GM21367 (cell line): Measurements from ENCODE around the gene SLC13A1.

Experiments used
- ATAC-seq: cut with Tn5 transposase; IDR thresholded peaks from one replicate; pipeline ENCODE4 v1.9.1; 2021; ENCODE audit not compliant: unreplicated experiment

Gene SLC13A1

DNA sequence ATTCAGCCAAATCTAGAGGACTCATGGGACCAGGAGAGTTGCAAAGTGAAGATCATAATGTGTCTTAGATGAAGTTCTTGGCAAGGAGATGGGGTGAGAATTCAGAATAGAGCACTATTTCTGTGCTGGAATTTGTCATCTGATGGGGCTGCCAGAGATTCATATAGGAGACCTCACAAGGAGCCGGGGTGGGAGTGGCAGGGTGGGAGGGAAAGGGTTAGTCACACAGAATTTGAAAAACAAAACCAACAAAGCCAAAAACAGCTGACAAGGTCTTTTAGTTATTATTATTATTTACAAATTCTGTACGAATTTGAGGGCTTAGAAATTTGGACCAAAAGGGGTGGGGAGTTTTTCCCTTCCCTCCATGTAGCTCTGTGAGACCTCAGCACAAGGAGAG is 1.7 kb downstream of the SLC13A1 start:
- ATAC-seq = no peak

DNA sequence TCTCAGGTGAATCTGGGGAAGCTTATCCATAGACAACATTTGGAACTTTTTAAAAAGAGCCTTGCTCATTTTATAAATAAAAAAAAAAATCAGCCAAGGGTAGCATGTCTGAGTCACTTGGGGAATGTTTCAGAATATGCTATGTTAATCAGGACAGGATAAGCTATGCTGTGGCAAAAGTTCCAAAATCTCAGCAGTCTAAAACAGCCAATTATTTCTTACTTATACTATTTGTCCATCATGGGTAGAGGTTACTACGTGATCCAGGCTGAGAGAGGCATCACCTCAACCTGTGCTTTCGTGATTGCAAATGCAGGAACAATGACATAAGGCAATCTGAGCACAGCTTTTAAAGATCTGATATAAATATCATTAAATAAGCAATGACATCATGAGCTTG is 6.5 kb downstream of the SLC13A1 start:
- no peak for ATAC-seq

DNA sequence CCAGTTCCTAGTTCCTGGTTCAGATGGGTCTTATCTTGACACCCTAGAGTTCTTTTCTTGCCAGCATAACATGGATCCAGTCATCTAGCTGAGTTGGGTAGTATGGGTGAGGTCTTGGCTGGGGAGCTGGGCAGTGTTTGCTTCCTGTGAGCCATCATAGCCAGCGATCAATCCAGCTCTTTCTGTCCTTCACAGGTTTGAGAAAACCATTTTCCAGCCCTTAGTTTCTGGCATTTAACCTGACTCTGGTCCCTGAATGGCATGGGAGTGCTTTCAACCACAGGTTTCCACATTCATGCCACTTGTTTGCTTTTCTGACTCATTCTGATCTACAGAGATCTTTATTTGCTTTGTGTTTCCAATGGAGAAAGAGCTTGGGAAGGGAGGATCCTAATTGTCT is 8.6 kb downstream of the SLC13A1 start:
- ATAC-seq = no peak

DNA sequence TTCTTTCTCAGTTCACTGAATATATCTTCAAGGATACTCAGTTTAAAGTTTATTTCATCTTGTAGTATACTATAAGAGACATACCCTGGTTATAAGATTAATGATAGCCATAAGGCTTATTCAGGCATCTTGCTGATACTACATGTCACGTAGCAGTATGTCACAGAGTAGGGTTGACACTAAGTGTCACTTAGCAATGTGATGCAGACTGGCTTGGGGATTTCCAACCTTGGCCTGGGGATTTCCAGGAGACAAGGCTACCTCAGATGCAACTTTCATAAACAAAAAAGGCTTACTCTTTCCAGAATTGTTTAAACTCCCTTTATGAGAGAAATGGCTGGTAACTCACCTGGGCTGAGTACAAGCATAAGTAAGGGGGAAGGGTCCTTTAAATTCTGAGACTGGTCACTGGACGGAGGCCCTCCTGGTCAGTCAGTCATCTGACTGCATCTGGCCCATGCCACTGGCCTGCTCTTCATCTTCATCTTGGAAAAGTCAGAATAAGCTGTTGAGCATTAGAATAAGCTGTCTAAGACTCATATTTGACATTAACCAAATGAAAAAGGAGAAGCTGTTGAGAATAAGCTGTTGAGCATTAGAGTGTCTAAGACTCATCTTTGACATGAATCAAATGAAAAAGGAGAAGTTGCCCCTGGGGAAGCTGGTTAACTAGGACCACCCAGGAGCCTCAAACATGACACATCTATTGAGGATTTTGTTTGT is 9.5 kb downstream of the SLC13A1 start:
- peak; percentile 92 for ATAC-seq

DNA sequence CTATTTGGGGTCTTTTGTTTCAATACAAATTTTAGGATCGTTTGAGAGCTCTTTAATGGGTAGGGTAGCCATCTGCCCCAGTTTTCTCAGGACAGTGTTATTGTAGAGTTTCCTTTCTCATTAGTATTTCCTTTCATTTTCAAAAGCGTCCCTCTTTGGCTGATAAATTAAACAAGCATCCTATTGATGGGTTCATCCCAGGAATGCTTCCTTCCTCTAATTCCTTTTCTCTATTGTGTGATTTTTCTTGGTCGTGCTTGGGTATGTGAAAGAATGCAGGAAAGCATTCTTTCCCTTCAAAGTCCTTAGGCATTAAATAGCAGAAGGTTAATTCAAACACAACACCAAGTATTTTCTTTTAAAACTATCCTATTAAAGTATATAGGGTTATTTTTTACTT is 14.0 kb downstream of the SLC13A1 start:
- no peak for ATAC-seq

DNA sequence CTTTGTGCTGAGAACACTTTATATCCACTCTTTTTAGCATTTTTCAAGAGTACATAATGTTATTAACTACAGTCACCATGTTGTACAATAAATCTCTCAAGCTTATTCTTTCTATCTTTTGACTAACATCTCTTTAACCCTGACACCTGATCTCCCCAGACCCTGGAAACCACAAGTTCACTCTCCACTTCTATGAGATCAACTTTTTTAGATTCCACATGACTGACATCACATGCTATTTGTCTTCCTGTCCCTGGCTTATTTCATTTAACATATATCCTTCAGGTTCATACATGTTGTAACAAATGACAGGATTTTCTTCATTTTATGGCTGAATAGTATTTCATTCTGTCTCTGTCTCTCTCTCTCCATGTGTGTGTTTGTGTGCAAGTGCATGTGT is 15.5 kb downstream of the SLC13A1 start:
- no peak for ATAC-seq

DNA sequence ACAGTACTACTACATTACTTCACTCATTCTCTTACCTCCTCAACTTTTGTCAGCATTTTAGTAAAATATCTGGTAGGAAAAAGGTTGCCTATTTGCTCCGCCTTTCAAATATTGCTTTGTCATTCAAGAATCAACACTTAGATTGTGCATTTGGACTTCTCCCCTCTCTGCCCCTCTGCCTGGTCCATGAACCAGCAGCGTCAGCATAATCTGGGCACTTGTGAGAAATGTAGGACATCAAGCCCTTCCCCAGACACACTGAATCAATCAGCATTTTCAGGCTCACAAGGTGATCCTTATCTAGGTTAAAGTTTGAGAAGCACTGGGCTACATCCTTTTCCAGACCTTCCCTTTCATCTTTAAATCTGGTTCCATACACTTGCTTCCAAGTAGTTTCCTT is 16.3 kb downstream of the SLC13A1 start:
- ATAC-seq = no peak

DNA sequence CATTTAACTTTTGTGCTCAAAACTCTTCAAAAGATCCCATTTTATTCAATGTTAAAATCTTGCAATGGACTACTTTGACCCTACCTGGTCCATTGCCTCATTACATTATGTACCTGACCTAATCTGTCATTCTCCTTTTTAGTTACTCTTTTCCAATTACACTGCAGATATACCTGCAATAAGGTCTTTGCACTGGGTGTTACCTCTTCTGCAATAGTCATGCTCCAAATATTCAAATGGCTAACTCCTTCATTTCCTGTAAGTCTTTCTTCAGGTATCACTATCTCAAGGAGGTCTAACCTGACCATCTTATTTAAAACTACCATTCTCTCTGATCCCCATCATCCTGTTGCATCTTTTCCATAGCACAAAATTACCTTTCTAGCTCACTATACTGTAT is 22.3 kb downstream of the SLC13A1 start:
- no peak for ATAC-seq

DNA sequence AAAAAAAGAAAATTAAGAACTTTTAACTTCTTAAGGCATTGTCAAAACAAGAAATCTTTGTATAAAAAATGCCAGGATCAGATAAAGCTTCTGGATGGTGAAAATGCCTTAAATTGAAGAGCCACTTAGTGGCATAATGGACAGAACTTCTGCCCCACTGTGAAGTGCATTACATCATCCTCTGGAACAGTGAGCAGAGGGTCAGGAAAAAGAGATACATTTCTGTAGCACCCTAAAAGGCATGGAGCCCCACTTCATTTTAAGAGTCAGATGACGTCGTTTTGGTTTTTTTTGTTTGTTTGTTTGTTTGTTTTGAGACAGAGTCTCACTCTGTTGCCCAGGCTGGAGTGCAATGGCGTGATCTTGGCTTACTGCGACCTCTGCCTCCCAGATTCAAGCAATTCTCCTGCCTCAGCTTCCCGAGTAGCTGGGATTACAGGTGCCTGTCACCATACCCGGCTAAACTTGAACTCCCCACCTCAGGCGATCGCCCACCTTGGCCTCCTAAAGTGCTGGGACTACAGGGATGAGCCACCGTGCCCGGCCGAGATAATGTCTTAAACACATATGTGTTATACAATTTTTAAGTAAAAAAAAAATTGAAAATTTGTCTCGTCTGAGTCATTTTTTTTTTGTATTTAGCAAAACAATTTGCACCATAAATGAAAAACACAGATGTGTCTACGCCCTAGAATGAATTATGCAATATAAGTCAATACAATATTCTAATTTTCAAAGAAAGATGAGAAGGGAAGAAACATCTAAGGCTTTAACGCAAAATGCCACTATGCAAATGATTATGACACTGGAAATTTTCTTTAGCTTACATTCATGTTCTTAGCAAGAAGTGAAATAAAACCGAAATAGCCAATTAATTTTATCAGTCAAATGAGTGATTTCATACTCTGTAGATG is 29.2 kb downstream of the SLC13A1 start:
- ATAC-seq = no peak

DNA sequence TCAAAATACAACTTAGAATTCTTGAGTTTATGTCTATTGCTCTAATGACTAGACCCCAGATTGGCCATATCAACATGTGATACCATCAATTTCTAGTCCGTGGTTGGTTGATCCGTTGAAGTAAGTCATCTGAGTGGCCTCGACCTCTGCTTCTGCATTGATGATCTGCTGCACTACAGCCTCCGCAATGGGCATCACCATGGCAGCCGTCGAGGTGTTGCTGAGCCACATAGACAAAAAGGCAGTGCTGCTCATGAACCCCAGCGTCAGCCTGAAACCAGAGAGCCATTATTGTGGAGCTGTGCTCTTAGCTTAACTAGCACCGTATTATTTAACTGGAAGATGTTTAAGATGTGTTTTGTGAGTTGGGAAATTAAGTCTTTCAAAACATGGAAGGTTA is 30.7 kb downstream of the SLC13A1 start:
- ATAC-seq = no peak

DNA sequence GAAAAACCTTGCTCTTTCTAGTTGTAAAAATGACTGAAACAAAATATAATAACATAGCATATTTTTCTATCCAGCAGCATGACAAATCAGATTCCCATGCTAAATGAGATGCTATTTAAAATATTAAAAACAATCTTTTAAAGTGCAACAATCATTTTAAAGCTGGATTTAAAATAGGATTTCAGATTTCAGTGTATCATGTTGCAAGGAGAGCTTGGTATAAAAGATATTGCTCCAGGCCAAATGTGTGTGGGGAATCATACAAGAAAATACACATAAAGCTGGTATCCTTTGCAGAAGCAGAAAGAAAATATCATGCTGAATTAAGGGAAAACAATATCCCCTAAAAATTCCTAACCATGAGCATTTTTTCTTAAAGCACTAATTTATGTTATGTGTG is 42.2 kb downstream of the SLC13A1 start:
- no peak for ATAC-seq

DNA sequence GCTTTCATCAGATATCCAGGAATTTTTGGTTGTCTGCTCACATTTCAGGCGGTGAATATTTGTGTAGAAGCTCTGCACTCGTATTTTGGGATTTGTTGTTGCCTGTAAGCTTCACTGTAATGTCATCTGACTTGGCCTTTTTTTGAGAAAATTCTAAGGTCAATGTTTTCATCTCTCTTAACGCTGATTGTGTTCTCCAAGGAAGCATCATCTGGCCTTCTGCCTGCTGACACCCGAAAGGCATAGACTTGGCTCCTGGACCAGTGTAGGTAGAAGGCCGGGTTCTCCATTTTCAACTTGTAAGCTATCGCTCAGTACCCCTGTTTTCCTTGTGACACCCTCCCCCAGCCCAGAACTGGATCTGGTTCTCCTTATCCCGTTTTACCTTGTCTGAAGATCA is 44.2 kb downstream of the SLC13A1 start:
- no peak for ATAC-seq

DNA sequence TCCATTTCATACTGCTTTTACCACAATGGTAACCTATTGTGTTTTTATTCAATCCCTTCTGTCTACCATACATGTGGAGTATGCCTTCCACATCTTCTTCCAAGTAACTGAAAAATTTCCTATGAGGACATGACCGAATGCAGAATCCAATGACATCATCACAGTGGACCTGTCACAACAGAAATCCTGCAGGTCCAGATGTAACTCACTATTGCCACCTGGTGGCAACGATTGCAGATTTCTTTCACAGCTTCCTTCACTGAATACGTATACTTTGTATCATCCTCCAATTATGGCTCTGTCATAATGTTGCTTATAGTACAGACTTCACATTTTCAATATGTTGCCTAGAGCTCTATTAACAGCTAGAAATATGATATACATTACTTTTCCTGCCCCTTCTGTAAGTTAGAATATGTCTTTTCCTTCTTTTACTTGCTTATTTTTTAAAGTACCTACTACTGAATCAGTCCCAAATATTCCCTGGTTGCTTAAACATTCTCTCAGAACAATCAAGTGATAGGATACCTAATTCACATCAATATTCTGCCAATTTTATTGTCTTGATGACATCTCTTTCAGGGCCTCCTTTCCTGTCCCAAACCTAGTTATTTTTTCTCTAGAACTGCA is 45.4 kb downstream of the SLC13A1 start:
- peak; percentile 99 for ATAC-seq

DNA sequence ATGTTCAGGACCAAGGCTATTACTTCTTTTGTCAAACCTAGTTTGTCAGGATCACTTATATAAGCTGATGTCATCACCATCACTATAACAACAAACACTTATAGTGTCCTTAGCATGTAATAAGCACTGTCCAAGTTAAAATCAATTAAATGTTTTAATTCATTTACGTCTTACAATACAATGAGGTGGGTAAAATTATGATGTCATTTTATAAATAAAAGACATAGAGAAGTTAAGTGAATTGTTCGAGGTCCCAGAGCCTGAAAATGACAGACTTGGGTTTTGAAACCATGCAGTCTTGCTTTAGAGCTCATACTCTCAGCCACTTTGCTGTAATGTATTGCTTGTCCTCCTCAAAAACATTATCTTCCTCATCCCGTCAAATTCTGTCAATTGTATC is 48.3 kb downstream of the SLC13A1 start:
- ATAC-seq = no peak

DNA sequence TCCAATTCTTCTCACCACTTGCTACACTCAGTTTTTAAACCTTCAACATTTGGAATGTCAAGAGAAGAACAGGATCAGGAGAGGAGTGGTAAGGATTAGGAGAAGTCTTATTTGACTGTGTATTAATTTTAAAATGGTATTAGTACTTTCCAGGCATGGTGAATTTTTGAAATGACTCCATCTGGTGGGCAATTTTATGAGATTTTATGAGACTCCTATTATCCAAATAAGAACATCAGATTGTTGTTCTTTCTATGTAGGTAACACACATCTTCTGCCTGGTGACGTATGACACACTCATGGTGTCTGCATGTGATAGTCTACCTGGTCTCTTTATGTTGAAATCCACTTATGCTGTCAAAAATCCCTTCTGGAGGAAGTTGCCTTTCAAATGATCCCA is 51.0 kb downstream of the SLC13A1 start:
- no peak for ATAC-seq

DNA sequence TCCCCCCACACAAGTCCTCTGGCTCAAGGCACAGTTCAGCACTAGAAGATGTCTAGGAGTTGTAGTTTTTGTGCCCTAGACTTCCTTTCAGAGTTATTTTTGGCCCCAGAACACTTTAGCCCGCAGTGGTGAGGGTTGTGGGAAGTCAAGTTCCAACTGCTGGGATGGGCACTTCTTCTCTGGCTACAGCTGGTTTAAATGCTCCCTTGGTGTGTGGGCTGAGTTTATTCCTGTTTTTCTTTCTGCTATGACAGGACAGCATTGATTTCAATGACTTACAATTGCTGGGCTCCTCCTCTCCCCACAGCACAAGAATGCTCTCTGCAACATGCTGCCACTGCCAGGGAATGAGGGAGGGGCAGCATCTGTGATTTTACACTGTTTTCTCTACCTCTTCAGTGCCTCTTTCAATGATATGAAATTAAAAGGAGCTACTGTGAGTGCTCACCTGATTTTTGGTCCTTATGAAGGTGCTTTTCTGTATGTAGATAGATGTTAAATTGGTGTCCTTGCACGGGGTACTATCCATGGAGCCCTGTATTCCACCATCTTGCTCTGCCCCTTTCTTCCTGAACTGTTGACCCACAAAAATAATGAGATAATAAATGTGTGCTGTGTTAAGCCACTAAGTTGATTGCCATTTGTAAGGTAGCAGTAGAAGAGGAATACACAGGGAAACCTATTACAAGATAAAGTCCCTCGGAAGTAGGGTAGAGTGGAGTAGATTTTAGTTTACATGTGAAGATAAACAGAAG is 56.3 kb downstream of the SLC13A1 start:
- no peak for ATAC-seq

DNA sequence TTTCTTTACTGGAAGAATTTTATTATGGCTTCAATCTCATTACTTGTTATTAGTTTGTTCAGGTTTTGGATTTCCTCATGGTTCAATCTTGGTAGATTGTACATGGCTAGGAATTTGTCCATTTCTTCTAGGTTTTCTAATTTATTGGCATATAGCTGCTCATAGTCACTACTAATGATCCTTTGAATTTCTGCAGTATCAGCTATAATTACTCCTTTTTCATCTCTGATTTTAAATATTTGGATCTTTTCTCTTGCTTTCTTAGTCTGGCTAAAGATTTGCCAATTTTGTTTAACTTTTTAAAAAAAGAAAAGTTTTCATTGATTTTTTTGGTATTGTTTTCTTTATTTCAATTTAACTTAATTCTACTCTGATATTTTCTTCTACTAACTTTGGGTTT is 59.2 kb downstream of the SLC13A1 start:
- ATAC-seq = no peak

DNA sequence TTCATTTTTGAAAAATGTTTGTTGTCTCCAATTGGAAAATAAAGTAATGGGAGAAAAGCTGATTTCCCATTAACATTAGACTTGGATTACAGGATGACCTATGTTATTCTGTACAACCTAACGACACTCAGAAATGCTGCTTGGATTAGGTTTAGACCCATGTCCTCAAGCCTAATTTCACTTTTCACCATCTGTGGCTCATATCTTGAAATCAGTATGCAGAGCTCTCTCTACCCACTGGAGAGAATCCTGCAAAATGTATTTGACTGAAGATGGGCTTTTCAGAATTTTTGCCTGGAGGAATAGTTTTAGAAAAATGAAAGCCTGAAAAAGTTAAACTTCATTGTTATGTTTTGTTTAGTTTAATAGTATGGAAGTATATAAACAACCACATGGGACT is 63.8 kb downstream of the SLC13A1 start:
- ATAC-seq = no peak

DNA sequence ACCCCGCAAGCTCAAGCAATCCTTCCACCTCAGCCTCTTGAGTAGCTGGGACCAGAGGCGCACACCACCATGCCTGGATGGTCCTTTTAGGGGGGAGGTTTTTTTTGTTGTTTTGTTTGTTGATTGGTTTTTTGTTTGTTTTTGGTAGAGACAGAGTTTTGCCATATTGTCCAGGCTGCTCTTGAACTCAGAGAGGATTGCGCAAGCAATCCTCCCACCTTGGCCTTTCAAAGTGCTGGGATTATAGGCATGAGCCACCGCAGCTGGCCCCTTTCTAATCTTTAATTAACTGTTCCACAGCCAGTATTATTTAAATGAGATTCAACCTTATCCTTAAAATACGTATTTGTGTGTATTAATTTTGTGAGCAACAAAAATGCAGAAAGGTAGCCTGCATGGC is 65.8 kb downstream of the SLC13A1 start:
- no peak for ATAC-seq

DNA sequence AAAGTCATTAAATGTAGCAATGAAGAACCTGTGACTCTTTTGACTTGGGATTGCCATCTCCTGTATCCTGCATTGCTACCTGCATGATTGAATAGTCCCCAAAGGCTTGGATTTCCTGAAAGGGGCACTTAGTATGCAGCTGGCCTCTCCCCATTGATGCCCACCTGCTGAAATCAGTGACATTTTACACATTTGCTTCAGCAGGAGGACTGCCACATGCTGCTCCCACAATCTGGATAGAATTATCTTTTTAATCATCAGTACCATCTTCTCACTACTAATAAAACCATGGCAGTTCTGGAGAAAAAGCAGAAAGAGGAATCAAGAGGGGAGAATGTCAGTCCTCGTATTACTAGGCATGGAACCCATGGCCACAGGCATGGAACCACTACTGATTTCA is 67.8 kb downstream of the SLC13A1 start:
- ATAC-seq = no peak

DNA sequence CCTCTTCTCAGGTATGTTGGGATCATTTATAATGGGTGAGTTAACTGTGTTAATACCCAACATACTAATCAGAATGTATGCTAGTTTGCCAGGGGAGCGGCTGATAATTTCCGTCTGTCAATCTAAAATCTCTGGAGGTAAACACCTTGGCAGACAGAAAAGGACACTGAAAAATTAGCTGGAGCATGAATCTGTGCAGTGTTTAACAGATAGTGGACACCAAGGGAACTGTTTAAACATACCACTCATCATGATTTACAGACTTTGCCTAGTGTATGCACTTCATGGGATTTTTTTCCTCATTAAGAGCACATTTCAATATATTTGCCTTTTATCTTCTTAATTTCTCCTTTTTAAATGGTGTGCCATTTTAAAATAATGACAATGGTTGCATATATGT is 68.2 kb downstream of the SLC13A1 start:
- ATAC-seq = no peak
